CD4-positive, alpha-beta T cell treated with Interleukin-15 for 4 hours (primary cell): Measurements from ENCODE around the gene DHRS3.

ENCODE experiments used
- DNase-seq: peaks from one replicate; pipeline ENCODE4 v3.0.0-alpha.2; 2020; ENCODE audit warnings: low spot score

Gene DHRS3

GRCh38 chr1:12640237-12640957 lies 22.4 kb upstream of the DHRS3 start:
- DNase-seq: no peak

GRCh38 chr1:12637693-12638092 lies 19.7 kb upstream of the DHRS3 start:
- no peak for DNase-seq

GRCh38 chr1:12636098-12636950 lies 18.3 kb upstream of the DHRS3 start:
- no peak for DNase-seq

GRCh38 chr1:12634696-12635202 lies 16.7 kb upstream of the DHRS3 start:
- DNase-seq: no peak

GRCh38 chr1:12634156-12634555 lies 16.1 kb upstream of the DHRS3 start:
- DNase-seq: no peak

GRCh38 chr1:12631571-12631970 lies 13.6 kb upstream of the DHRS3 start:
- DNase-seq: no peak

GRCh38 chr1:12630946-12631530 lies 13.0 kb upstream of the DHRS3 start:
- no peak for DNase-seq

- DNase-seq: no peak
Observed at GRCh38 chr1:12629985-12630760, 12.2 kb upstream of the DHRS3 start.

GRCh38 chr1:12629511-12629956 lies 11.5 kb upstream of the DHRS3 start:
- DNase-seq: no peak

- no peak for DNase-seq
Observed at GRCh38 chr1:12627296-12627695, 9.3 kb upstream of the DHRS3 start.

- DNase-seq: no peak
Observed at GRCh38 chr1:12626888-12627287, 8.9 kb upstream of the DHRS3 start.

- DNase-seq: no peak
Observed at GRCh38 chr1:12625276-12625675, 7.3 kb upstream of the DHRS3 start.

- DNase-seq: no peak
Observed at GRCh38 chr1:12622506-12622905, 4.5 kb upstream of the DHRS3 start.

GRCh38 chr1:12621346-12622335 lies 3.6 kb upstream of the DHRS3 start:
- DNase-seq: no peak

GRCh38 chr1:12620931-12621330 lies 2.9 kb upstream of the DHRS3 start:
- DNase-seq: no peak

GRCh38 chr1:12620488-12620865 lies 2.5 kb upstream of the DHRS3 start:
- DNase-seq: peak; percentile 25

- DNase-seq: peak; percentile 74
Observed at GRCh38 chr1:12619792-12620487, 1.9 kb upstream of the DHRS3 start.

GRCh38 chr1:12618965-12619791 lies 1.2 kb upstream of the DHRS3 start:
- DNase-seq: peak; percentile 57

- DNase-seq: no peak
Observed at GRCh38 chr1:12618661-12618964, 603 bp upstream of the DHRS3 start.
